Tibial artery (tissue), 4 donors: ENCODE measurements around the gene FBXO42.
A peak's percentile ranks its signal among the peaks of the same experiment; 100 is the strongest.

Experiments
- DNase-seq, 2 donors: peaks; one replicate each; pipeline ENCODE4 v3.0.0-alpha.2; 2019
- H3K27ac ChIP-seq, 2 donors: fragments of 200-600 bp; sonication (generic) in 1 of 2; 1 replicate in 1 of 2; 2 replicates in 1 of 2; pipeline ENCODE4 v1.5.1; 2018 to 2019; ENCODE audit warnings: mild to moderate bottlenecking in 1 of 2
- H3K27me3 ChIP-seq, 2 donors: fragments of 200-600 bp; sonication (generic) in 1 of 2; one replicate each; pipeline versions ENCODE4 v1.5.1 to v1.6.0; 2016 to 2019
- H3K36me3 ChIP-seq, 3 donors: fragments of 200-600 bp; sonication (generic) in 2 of 3; one replicate each; pipeline ENCODE4 v1.5.1; 2016 to 2019; ENCODE audit warnings: mild to moderate bottlenecking in 2 of 3
- H3K4me1 ChIP-seq, 4 donors: fragments of 200-600 bp; sonication (generic) in 2 of 4; 1 replicate in 3 of 4; 2 replicates in 1 of 4; pipeline ENCODE4 v1.5.1; 2016 to 2019
- H3K4me3 ChIP-seq, 2 donors: fragments of 200-600 bp; sonication (generic) in 1 of 2; 1 replicate in 1 of 2; 2 replicates in 1 of 2; pipeline ENCODE4 v1.5.1; 2018 to 2019; ENCODE audit warnings: mild to moderate bottlenecking in 2 of 2
- H3K9me3 ChIP-seq, 3 donors: fragments of 200-600 bp; sonication (generic) in 1 of 3; one replicate each; pipeline ENCODE4 v1.5.1; 2016 to 2019
- intact Hi-C: fragments of 100-400 bp; cut with DNase I; formaldehyde crosslinking; loops from one replicate; pipeline ENCODE4 v1.15.0; 2023; ENCODE audit warnings: low total_unique reads
- TF ChIP-seq, protein P1 (sequence below), 2 experiments: fragments of 200-600 bp in 1 of 2; fragments of 450-650 bp in 1 of 2; IDR thresholded peaks; one replicate each; pipeline ENCODE4 v1.5.1; 2017 to 2019; ENCODE audit warnings: antibody characterized with exemption in 2 of 2, mild to moderate bottlenecking in 1 of 2, moderate library complexity in 1 of 2

The FBXO42 gene

DNA sequence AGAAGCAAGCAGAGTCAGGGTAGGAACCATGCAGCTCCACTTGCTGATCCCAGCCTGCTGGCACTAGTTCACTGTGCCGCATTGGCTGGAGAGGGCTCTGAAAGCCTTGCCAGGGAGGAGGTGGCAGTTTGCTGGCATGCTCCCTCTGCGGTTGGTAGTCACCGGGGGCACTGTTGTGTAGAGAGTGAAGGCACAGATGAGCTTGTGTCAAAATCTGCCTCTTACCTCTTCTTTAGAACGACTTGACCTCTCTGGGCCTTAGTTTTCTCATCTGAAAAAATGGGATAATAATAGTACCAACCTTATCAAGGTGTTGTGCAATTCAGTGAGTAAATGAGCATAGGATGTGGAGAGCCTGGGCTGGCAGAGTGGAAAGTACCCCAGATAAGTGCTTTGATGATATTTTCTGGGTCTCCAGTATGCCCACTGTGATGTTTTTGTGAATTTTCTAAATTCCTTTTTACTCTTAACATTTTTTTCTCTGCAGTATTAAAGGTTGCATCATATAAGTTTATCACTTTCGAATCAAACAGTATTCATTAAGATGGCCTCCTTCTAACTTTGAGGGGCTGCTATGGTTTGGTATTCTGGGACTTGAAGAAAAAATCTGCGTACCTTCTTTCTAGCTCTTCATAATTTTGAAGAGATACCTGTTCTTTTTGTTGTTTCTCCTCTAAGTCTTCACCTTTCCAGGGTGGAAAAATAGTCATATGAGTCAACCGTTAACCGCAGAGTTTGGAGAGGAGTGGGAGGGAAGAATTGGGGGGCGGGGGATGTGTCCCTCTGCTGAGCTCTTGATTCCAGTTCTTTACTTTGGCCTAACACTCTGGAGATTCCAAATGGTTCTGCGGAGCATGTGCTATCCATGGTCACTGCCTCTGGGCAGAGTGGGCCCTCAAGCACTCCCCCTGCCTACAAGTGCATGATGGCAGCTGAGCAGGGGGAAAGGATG, 41.6 kb upstream of the FBXO42 start:
- Histone ChIP-seq H3K27ac (peak overlapping the region; percentile 1 to 5), H3K36me3 (peaks cover 31 to 56% (median 55%) of the 10 kb centered on the region in 3 donors)
- no peak for DNase-seq

DNA sequence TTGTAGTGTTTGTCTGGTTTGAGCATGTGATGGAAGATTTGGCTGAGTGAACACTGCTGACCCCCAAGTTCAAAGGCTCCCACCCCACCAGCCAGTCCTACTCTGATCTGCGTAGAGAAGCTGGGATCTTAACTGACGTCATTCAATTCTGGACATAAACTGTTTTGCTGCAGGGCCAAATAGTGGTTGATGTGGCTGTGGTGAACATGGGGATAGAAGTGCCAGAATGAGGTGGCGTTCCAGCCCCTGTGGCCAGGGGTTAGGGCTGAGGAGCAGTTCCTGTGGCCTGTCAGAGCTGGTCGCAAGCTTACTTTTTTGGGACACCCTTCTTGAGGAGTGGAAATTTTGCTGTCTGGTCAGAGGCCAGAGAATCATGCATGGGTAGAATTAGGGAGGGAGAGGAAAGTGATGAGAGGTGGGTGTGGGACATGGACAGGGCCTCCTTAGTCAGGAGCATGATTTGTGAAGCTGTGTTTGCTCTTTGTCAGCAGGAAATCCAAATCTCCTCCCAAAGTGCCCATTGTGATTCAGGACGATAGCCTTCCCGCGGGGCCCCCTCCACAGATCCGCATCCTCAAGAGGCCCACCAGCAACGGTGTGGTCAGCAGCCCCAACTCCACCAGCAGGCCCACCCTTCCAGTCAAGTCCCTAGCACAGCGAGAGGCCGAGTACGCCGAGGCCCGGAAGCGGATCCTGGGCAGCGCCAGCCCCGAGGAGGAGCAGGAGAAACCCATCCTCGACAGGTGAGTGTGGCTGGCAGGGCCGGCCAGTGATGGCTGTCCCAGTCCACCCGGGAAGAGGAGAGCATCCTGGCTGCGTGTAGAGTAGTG, 40.7 kb upstream of the FBXO42 start:
- Histone ChIP-seq H3K4me1 (peaks cover 0 to 74% (median 40%) of the 10 kb centered on the region in 4 donors), H3K4me3 (no peak overlapping the region), H3K9me3 (no peaks in the 10 kb centered on the region), H3K27me3 (no peaks in the 10 kb centered on the region), H3K36me3 (peaks cover 31 to 48% (median 46%) of the 10 kb centered on the region in 3 donors), H3K27ac (peak overlapping the region; percentile 1 to 5)
- no peak for DNase-seq
- TF ChIP-seq, protein P1, sequence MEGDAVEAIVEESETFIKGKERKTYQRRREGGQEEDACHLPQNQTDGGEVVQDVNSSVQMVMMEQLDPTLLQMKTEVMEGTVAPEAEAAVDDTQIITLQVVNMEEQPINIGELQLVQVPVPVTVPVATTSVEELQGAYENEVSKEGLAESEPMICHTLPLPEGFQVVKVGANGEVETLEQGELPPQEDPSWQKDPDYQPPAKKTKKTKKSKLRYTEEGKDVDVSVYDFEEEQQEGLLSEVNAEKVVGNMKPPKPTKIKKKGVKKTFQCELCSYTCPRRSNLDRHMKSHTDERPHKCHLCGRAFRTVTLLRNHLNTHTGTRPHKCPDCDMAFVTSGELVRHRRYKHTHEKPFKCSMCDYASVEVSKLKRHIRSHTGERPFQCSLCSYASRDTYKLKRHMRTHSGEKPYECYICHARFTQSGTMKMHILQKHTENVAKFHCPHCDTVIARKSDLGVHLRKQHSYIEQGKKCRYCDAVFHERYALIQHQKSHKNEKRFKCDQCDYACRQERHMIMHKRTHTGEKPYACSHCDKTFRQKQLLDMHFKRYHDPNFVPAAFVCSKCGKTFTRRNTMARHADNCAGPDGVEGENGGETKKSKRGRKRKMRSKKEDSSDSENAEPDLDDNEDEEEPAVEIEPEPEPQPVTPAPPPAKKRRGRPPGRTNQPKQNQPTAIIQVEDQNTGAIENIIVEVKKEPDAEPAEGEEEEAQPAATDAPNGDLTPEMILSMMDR (IDR thresholded peaks at IDR 0.05), result no peak
- intact Hi-C loops, result no loop called here

More for the DNA sequence above, 41.6 kb upstream of the FBXO42 start:
- Histone ChIP-seq H3K27me3 (no peaks in the 10 kb centered on the region), H3K4me3 (no peak overlapping the region), H3K9me3 (no peaks in the 10 kb centered on the region), H3K4me1 (peaks cover 0 to 65% (median 36%) of the 10 kb centered on the region in 4 donors)
- intact Hi-C loops, result no loop called here
- TF ChIP-seq, protein P1 (IDR thresholded peaks at IDR 0.05), result no peak

DNA sequence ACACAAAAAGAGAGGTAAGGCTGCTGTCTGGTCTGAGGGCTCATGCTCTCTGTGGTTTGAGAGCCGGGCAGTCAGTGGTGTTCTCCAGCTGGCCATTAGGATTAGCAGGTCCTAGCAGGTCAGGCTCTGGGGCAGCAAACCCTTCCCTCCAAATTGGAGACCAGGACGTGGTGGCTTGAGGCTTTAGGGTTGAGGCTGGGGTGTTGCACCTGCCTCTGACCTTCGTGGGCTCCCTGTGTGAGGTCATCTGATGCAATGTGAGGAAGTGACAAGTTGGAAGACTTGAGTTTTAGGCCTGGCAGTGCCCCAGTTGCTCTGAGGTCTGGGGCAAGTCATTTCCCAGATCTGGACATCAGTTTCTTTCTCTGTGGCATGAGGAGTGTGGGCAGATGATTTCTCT, 39.1 kb upstream of the FBXO42 start:
- Histone ChIP-seq H3K9me3 (no peaks in the 10 kb centered on the region), H3K36me3 (peaks cover 21 to 32% (median 32%) of the 10 kb centered on the region in 3 donors), H3K27ac (peak overlapping the region in 1 of 2 donors; percentile 5), H3K4me1 (peaks cover 2 to 78% (median 53%) of the 10 kb centered on the region in 4 donors), H3K4me3 (no peak overlapping the region), H3K27me3 (no peaks in the 10 kb centered on the region)
- intact Hi-C loops, result no loop called here
- no peak for DNase-seq
- TF ChIP-seq, protein P1 (IDR thresholded peaks at IDR 0.05), result no peak

DNA sequence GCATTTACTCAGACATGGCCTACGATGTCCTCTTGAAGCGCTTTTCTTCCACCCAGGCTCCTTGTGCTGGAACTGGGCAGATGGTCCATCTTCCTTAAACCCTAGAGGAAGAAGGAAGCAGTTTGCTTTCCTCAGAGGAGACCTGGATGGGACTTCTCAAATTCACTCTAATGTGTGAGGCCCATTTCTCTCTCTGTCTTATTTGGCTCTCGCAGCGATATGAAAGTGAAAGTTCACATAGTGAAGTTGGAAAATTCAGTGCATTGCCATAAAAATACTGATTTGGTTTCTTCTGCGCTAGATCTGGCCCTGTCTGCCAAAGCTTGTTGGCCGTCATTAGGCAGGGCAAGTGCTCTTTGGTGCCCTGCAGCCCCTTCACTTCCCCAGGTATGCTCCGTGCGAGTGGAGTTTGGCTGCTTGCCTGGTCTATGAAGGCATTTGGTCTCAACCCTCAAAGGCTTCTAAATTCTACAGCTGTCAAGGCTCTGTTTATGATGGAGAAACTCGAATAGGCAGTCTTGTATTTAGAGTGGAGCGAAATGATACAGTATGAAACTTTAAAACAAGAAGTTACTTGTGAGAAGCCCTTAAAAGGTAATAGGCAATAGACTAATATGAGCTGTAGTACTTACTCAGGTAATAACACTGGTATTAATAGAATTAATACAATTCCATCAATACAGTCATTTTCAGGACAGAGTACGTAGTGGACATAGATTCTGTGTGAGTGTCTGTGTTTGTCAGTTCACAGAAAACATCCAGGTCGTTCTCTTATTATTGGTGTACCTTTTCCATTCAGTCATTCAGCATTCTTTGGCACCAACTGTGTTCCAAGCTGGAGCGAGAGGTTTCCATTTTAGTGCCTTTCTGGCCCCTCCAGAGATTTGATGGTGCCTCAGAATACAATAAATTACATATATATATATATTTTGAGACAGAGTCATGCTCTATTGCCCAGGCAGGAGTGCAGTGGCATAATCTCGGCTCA, 35.2 kb upstream of the FBXO42 start:
- intact Hi-C loops, result no loop called here
- Histone ChIP-seq H3K9me3 (no peaks in the 10 kb centered on the region), H3K27ac (peak overlapping the region; percentile 69 to 75), H3K27me3 (no peaks in the 10 kb centered on the region), H3K36me3 (no peaks in the 10 kb centered on the region), H3K4me1 (peaks cover 8 to 88% (median 58%) of the 10 kb centered on the region in 4 donors), H3K4me3 (peak overlapping the region; percentile 35 to 50)
- TF ChIP-seq, protein P1 (IDR thresholded peaks at IDR 0.05), result no peak
- no peak for DNase-seq
